Measurements from ENCODE around the gene CADPS.

CADPS gene

DNA sequence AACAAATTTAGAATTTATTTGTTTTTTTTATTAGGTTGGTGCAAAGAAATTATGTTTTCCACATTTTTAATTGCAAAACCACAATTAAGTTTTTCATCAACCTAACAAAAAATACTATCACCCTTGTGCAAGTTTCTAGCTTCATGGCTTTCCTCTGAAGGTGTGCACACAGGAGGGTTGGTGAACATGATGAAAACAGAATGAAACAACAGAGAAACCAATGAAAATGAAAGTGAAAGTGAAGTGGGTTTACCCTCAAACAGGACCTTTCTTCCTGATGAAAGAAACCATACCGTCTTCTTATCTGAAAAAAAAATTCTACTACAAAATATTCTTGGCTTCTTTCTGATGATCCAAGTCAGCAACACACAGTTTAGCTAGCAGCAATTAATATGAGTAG lies 429.9 kb downstream of the CADPS start:
- H3K36me3 ChIP-seq (ENCODE audit: control insufficient read depth, insufficient read depth, low read length) = no peaks in the 10 kb centered on the region
- no peaks in the 10 kb centered on the region for H3K27me3 ChIP-seq (ENCODE audit: control insufficient read depth, insufficient read depth, low read length)
- H3K9me3 ChIP-seq (ENCODE audit: control insufficient read depth, low read length) = no peaks in the 10 kb centered on the region
- no peak overlapping the region for H3K4me3 ChIP-seq (ENCODE audit: low read length)
- H3K4me1 ChIP-seq (ENCODE audit: control insufficient read depth, insufficient read depth, low read length) = no peaks in the 10 kb centered on the region
- no peak overlapping the region for H3K9ac ChIP-seq (ENCODE audit: low read length)

DNA sequence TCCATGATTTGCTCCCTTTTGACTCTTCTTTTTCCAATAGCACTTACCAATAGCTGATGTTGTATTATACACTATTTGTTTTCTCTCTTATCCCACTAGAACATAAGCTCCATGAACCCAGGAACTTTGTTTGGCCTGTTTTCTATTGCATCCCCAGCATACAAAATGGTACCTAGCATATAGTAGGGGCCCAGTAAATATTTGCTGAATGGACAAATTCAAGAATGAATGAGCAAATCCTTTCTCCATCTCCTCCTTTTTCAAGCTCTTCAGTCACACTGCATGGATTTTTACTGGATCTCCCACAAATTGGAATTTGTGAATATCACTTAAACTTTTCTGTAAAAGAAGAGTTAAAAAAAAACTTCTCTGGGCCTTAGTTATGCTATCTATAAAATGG lies 435.2 kb downstream of the CADPS start:
- no peaks in the 10 kb centered on the region for H3K4me1 ChIP-seq (ENCODE audit: control insufficient read depth, insufficient read depth, low read length)
- H3K4me3 ChIP-seq (ENCODE audit: low read length) = no peak overlapping the region
- no peaks in the 10 kb centered on the region for H3K36me3 ChIP-seq (ENCODE audit: control insufficient read depth, insufficient read depth, low read length)
- H3K9ac ChIP-seq (ENCODE audit: low read length) = no peak overlapping the region
- H3K27me3 ChIP-seq (ENCODE audit: control insufficient read depth, insufficient read depth, low read length) = no peaks in the 10 kb centered on the region
- H3K9me3 ChIP-seq (ENCODE audit: control insufficient read depth, low read length) = no peaks in the 10 kb centered on the region

DNA sequence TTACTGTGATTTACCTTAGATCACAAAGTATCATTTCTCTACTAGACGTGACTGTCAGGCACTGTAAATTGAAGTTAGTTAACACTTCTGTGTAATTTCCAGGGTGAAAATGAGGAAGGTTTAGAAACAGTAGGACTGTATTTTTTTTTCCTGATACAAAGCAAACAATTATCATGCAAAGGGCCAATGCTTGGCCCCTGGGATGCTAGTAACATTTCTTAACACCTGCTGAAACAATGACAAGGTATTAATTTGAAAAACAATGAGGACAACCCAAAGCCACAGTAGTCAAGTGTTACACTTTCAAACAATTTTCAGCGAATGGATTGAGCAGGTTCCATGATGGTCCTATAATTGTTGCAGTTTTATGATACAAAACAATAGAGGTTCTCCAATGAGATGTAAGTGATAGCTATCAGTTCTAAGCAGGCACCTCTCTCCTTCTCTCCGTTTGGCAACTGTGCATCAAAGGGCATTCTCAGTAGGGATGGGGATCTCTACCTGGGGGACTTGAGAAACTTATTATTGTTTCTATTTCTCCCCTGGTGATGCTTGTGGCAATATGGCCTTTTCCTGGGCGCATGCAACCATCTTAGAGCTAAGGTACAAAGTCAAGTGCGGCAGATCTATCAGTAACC lies 435.9 kb downstream of the CADPS start:
- H3K4me3 ChIP-seq (ENCODE audit: low read length) = no peak overlapping the region
- H3K36me3 ChIP-seq (ENCODE audit: control insufficient read depth, insufficient read depth, low read length) = no peaks in the 10 kb centered on the region
- no peaks in the 10 kb centered on the region for H3K4me1 ChIP-seq (ENCODE audit: control insufficient read depth, insufficient read depth, low read length)
- no peaks in the 10 kb centered on the region for H3K27me3 ChIP-seq (ENCODE audit: control insufficient read depth, insufficient read depth, low read length)
- H3K9ac ChIP-seq (ENCODE audit: low read length) = no peak overlapping the region
- H3K9me3 ChIP-seq (ENCODE audit: control insufficient read depth, low read length) = no peaks in the 10 kb centered on the region

DNA sequence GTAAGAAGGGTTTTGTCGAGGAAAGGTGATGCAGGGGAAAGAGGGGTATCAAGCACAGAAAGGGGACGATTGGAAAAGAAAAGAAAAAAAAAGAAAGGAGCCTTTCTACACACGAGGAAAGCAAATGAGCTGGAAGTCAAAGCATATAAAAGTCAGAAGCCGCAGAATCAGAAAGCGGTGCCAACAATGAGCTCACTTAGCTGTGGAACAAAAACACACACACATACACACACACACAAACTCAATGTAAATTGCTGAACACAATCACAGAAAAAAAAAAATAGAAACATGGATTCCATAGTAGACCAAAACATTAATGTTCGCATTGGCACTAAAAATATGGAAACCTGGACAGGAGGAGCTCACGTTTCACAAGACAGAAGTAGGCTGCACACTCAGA lies 438.4 kb downstream of the CADPS start:
- Histone ChIP-seq H3K9ac (ENCODE audit: low read length) (no peak overlapping the region), H3K4me3 (ENCODE audit: low read length) (no peak overlapping the region), H3K36me3 (ENCODE audit: control insufficient read depth, insufficient read depth, low read length) (no peaks in the 10 kb centered on the region), H3K9me3 (ENCODE audit: control insufficient read depth, low read length) (no peaks in the 10 kb centered on the region), H3K27me3 (ENCODE audit: control insufficient read depth, insufficient read depth, low read length) (no peaks in the 10 kb centered on the region), H3K4me1 (ENCODE audit: control insufficient read depth, insufficient read depth, low read length) (no peaks in the 10 kb centered on the region)

DNA sequence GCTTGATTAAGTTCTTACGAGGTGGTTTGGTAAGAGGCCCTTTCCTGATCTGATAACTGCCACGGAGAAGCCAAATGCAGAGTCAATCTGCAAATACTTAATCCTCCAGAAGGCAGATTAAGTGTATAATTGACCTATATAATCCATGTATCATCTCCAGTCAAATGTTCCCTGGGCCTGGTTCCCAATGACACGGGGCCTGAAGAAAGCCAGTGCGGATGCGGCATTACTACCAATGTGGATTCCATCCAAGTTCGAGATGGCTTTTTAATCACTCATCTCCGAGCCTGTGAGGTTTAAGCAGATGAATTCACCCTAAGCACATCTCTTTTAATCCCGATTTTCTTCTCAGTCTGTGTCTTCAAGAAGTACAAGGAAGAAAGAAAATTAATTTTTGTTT lies 441.8 kb downstream of the CADPS start:
- Histone ChIP-seq H3K9ac (ENCODE audit: low read length) (no peak overlapping the region), H3K27me3 (ENCODE audit: control insufficient read depth, insufficient read depth, low read length) (no peaks in the 10 kb centered on the region), H3K4me1 (ENCODE audit: control insufficient read depth, insufficient read depth, low read length) (no peaks in the 10 kb centered on the region), H3K4me3 (ENCODE audit: low read length) (no peak overlapping the region), H3K36me3 (ENCODE audit: control insufficient read depth, insufficient read depth, low read length) (no peaks in the 10 kb centered on the region), H3K9me3 (ENCODE audit: control insufficient read depth, low read length) (no peaks in the 10 kb centered on the region)

DNA sequence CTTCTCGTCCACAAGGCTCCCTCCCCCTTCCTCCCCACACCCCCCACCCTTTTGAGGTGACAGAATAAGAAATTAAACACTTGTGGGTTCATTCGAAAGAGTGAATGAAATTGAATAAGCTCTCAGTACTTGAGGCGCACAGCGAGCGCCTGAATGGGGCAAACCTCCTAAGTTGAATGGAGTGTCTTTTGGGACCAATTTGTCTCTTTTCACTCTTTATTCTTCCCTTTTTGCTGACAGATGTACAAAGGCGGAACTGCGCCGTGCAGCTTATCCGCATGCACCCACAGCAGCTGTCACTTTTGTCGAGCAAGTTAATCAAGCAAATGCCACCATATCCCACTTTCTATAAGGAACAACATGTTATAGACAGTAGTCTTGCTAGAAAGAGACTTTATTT lies 454.0 kb downstream of the CADPS start:
- Histone ChIP-seq H3K9me3 (ENCODE audit: control insufficient read depth, low read length) (no peaks in the 10 kb centered on the region), H3K4me3 (ENCODE audit: low read length) (no peak overlapping the region), H3K36me3 (ENCODE audit: control insufficient read depth, insufficient read depth, low read length) (no peaks in the 10 kb centered on the region), H3K9ac (ENCODE audit: low read length) (no peak overlapping the region), H3K27me3 (ENCODE audit: control insufficient read depth, insufficient read depth, low read length) (peaks cover 4% of the 10 kb centered on the region), H3K4me1 (ENCODE audit: control insufficient read depth, insufficient read depth, low read length) (no peaks in the 10 kb centered on the region)

DNA sequence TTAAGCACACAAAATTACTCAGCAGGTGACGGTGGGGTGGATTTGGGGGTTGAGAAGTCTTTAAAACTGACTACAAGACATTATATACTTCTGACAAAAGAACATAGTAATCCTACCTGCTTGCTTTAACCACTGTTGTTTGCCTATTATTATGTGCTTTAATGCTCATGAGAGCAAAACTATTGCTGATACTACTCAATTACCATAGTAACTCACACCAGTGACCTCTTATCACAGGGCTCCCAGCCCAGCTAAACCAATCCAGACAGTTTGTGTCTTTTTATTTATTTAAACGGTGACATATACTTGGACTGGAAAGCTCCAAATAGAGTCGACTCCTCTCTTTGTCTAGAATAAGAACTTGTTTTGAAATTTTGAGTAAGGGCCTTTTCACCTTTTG lies 459.1 kb downstream of the CADPS start:
- no peaks in the 10 kb centered on the region for H3K4me1 ChIP-seq (ENCODE audit: control insufficient read depth, insufficient read depth, low read length)
- H3K9me3 ChIP-seq (ENCODE audit: control insufficient read depth, low read length) = no peaks in the 10 kb centered on the region
- peaks cover 4% of the 10 kb centered on the region for H3K27me3 ChIP-seq (ENCODE audit: control insufficient read depth, insufficient read depth, low read length)
- H3K36me3 ChIP-seq (ENCODE audit: control insufficient read depth, insufficient read depth, low read length) = no peaks in the 10 kb centered on the region
- no peak overlapping the region for H3K4me3 ChIP-seq (ENCODE audit: low read length)
- no peak overlapping the region for H3K9ac ChIP-seq (ENCODE audit: low read length)

DNA sequence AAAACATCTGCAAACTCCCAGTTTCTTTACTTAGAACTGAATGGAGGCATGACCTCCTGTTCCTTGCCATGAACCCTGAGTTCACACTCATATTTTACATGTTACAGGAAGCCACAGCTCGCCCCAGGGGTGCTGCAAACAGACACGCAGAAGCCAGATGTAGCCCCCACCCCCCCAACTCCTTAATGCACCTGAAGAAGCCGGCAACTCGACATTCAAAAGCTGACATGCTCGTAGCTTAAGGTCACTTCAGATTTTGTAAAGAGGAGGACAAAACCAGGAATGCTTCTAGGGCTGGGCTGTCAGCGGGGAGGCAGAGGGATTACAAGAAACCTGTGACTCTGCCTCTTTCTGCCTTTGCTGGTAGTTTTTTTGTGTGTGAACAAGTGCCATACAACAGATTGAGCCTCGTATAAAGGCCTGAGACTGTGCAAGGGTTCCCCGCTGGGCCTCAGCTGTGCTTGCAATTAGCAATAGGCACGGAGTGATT lies 459.9 kb downstream of the CADPS start:
- Histone ChIP-seq H3K9ac (ENCODE audit: low read length) (no peak overlapping the region), H3K36me3 (ENCODE audit: control insufficient read depth, insufficient read depth, low read length) (no peaks in the 10 kb centered on the region), H3K9me3 (ENCODE audit: control insufficient read depth, low read length) (no peaks in the 10 kb centered on the region), H3K27me3 (ENCODE audit: control insufficient read depth, insufficient read depth, low read length) (peaks cover 4% of the 10 kb centered on the region), H3K4me1 (ENCODE audit: control insufficient read depth, insufficient read depth, low read length) (no peaks in the 10 kb centered on the region), H3K4me3 (ENCODE audit: low read length) (no peak overlapping the region)

DNA sequence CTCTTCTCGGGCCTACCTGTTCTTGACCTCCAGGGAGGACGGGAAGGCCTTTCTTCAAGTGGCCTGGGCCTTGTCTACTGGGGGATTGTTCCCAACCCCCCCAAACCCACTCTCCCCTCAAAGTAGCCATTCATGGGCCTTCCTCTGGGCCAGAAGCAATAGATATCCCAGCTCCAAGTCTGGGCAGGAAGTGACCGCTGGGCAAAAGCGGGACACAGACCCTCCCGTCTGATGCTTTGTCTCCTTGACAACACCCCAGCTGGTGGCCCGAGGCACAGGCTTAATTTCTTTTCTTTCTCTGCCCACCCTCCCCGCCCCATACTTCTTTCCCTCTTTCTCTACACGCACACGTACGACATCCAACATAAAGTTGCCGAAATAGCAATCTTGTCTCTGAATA lies 460.4 kb downstream of the CADPS start:
- peaks cover 4% of the 10 kb centered on the region for H3K27me3 ChIP-seq (ENCODE audit: control insufficient read depth, insufficient read depth, low read length)
- H3K4me1 ChIP-seq (ENCODE audit: control insufficient read depth, insufficient read depth, low read length) = no peaks in the 10 kb centered on the region
- no peak overlapping the region for H3K9ac ChIP-seq (ENCODE audit: low read length)
- H3K36me3 ChIP-seq (ENCODE audit: control insufficient read depth, insufficient read depth, low read length) = no peaks in the 10 kb centered on the region
- no peak overlapping the region for H3K4me3 ChIP-seq (ENCODE audit: low read length)
- H3K9me3 ChIP-seq (ENCODE audit: control insufficient read depth, low read length) = no peaks in the 10 kb centered on the region

DNA sequence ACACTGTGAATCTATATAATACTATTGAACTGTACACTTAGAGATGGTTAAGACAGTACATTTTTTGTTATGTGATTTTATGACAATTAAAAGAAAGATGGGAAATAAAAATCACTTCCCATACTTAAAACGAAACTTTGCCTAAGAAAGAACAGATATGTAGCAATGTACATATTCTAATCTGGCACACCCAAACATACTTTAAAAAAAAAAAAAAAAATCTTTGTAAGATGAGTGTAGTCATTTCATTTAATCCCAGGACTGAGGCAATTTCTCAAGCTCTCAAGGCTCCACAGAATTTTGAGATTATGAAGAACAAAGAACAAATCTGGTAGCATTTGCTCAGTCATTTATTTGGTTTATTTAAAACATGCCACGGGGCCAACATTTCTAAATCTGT lies 461.5 kb downstream of the CADPS start:
- no peaks in the 10 kb centered on the region for H3K4me1 ChIP-seq (ENCODE audit: control insufficient read depth, insufficient read depth, low read length)
- no peaks in the 10 kb centered on the region for H3K36me3 ChIP-seq (ENCODE audit: control insufficient read depth, insufficient read depth, low read length)
- H3K9ac ChIP-seq (ENCODE audit: low read length) = no peak overlapping the region
- peaks cover 3% of the 10 kb centered on the region for H3K27me3 ChIP-seq (ENCODE audit: control insufficient read depth, insufficient read depth, low read length)
- no peak overlapping the region for H3K4me3 ChIP-seq (ENCODE audit: low read length)
- H3K9me3 ChIP-seq (ENCODE audit: control insufficient read depth, low read length) = no peaks in the 10 kb centered on the region

DNA sequence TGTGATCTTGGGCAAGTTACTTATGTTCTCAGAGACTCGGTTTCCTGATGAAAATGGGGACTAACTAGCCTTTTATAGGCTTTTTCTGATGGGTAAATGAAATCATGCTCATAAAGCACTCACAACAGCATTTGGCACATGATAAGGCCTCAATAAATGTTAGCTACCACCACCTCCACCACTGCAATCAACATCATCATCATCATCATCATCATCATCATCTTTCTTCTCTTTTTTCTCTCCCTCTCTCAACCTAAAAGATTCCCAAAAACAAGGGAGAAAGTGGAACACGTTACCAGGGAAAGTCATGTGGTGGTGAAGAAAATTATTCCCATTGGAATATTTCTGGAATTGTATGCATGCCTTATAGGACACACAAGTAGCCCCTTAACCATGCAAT lies 468.3 kb downstream of the CADPS start:
- Histone ChIP-seq H3K9me3 (ENCODE audit: control insufficient read depth, low read length) (no peaks in the 10 kb centered on the region), H3K4me3 (ENCODE audit: low read length) (no peak overlapping the region), H3K9ac (ENCODE audit: low read length) (no peak overlapping the region), H3K4me1 (ENCODE audit: control insufficient read depth, insufficient read depth, low read length) (no peaks in the 10 kb centered on the region), H3K36me3 (ENCODE audit: control insufficient read depth, insufficient read depth, low read length) (no peaks in the 10 kb centered on the region), H3K27me3 (ENCODE audit: control insufficient read depth, insufficient read depth, low read length) (no peaks in the 10 kb centered on the region)

DNA sequence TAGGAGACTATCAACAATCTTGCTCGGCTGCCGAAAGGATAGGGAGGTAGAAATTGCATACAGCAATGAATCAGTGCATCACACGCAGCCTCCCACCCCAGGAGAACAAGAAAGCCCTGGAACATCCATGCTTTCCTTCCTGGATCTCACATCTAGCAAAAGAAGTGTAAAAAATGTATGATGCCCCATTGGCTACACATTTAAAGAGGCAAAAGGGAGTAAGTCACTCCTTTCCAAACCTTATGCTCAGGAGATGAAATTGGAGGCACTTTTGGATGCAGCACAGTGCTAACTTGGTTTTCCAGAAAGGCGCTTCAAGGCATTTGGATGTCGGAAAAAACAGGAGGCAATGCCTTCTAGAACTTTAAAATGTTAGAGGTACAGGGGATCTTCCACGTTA lies 469.6 kb downstream of the CADPS start:
- Histone ChIP-seq H3K9ac (ENCODE audit: low read length) (no peak overlapping the region), H3K4me3 (ENCODE audit: low read length) (no peak overlapping the region), H3K36me3 (ENCODE audit: control insufficient read depth, insufficient read depth, low read length) (no peaks in the 10 kb centered on the region), H3K4me1 (ENCODE audit: control insufficient read depth, insufficient read depth, low read length) (no peaks in the 10 kb centered on the region), H3K27me3 (ENCODE audit: control insufficient read depth, insufficient read depth, low read length) (no peaks in the 10 kb centered on the region), H3K9me3 (ENCODE audit: control insufficient read depth, low read length) (no peaks in the 10 kb centered on the region)

DNA sequence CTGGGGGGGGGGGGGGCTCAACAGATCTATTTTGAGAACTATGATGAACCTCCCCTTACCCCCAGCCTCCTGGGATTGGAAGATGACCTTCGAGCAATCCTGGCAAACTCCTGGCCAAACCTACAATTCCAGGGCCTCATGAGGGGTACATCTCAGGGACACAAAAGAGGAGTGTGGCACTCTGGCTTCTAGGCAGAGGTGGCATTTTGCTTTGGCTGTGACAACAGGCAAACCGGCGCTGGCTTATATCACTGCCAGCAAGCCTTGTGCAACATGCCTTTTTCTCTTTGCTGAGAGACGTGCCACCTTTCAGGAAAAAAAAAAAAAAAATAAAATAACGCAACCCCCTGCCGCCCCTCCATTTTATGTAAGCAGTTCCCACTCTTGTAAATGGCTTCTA lies 470.1 kb downstream of the CADPS start:
- Histone ChIP-seq H3K4me1 (ENCODE audit: control insufficient read depth, insufficient read depth, low read length) (no peaks in the 10 kb centered on the region), H3K4me3 (ENCODE audit: low read length) (no peak overlapping the region), H3K36me3 (ENCODE audit: control insufficient read depth, insufficient read depth, low read length) (no peaks in the 10 kb centered on the region), H3K9me3 (ENCODE audit: control insufficient read depth, low read length) (no peaks in the 10 kb centered on the region), H3K27me3 (ENCODE audit: control insufficient read depth, insufficient read depth, low read length) (no peaks in the 10 kb centered on the region), H3K9ac (ENCODE audit: low read length) (no peak overlapping the region)

All from mucosa of stomach (tissue), 1 donor.